Coronary artery (tissue), 2 donors: ENCODE data around the gene SMARCA2.

Experiments
- DNase-seq: peaks from one replicate; pipeline ENCODE4 v3.0.0-alpha.2; 2017; ENCODE audit warnings: low spot score
- H3K27ac ChIP-seq, 2 donors: fragments of 200-600 bp; sonication (generic); one replicate each; pipeline ENCODE4 v1.5.1; 2016 to 2019
- H3K4me3 ChIP-seq: fragments of 200-600 bp; sonication (generic); 2 replicates; pipeline ENCODE4 v1.5.1; 2016; ENCODE audit warnings: mild to moderate bottlenecking, moderate library complexity
- CTCF ChIP-seq: fragments of 200-600 bp; sonication (generic); IDR thresholded peaks from one replicate; pipeline ENCODE4 v1.5.1; 2019; ENCODE audit warnings: antibody characterized with exemption

SMARCA2 gene

GRCh38 chr9:2174911-2175310 lies 159.8 kb downstream of the SMARCA2 start:
- H3K27ac ChIP-seq: no peak overlapping the region
- DNase-seq: no peak
- no peak for TF ChIP-seq CTCF
- no peak overlapping the region for H3K4me3 ChIP-seq

GRCh38 chr9:2177121-2177520 lies 162.0 kb downstream of the SMARCA2 start:
- H3K4me3 ChIP-seq: no peak overlapping the region
- DNase-seq: no peak
- no peak overlapping the region for H3K27ac ChIP-seq
- TF ChIP-seq CTCF: no peak

- no peak for TF ChIP-seq CTCF
- H3K27ac ChIP-seq: no peak overlapping the region
- H3K4me3 ChIP-seq: no peak overlapping the region
- no peak for DNase-seq
Measured at GRCh38 chr9:2178034-2178734, 163.0 kb downstream of the SMARCA2 start.

GRCh38 chr9:2179567-2179966 lies 164.4 kb downstream of the SMARCA2 start:
- DNase-seq: no peak
- TF ChIP-seq CTCF: no peak
- no peak overlapping the region for H3K27ac ChIP-seq
- no peak overlapping the region for H3K4me3 ChIP-seq

- TF ChIP-seq CTCF: no peak
- DNase-seq: no peak
- Histone ChIP-seq H3K27ac (no peak overlapping the region), H3K4me3 (no peak overlapping the region)
Measured at GRCh38 chr9:2180154-2180553, 165.0 kb downstream of the SMARCA2 start.

GRCh38 chr9:2180704-2181103 lies 165.6 kb downstream of the SMARCA2 start:
- DNase-seq: no peak
- no peak overlapping the region for H3K4me3 ChIP-seq
- no peak for TF ChIP-seq CTCF
- no peak overlapping the region for H3K27ac ChIP-seq

GRCh38 chr9:2181792-2182191 lies 166.6 kb downstream of the SMARCA2 start:
- no peak for DNase-seq
- peak; percentile 22 for TF ChIP-seq CTCF
- no peak overlapping the region for H3K27ac ChIP-seq
- no peak overlapping the region for H3K4me3 ChIP-seq
